ENCODE measurements around the gene SMARCA5.
A peak's percentile ranks its signal among the peaks of the same experiment; 100 is the strongest.

Gene SMARCA5

GRCh38 chr4:143585548-143585947 lies 72.0 kb downstream of the SMARCA5 start:
- TF ChIP-seq CTCF (IDR thresholded peaks at IDR 0.05): no peak
- no peaks in the 10 kb centered on the region for H3K27me3 ChIP-seq
- intact Hi-C loops (cut with DNase I; ENCODE audit: low total_unique reads): no loop called here
- H3K9me3 ChIP-seq: peaks cover 0 to 31% (median 9%) of the 10 kb centered on the region in 3 donors
- peak overlapping the region in 1 of 2 donors; percentile 50 for H3K27ac ChIP-seq
- peaks cover 0 to 5% (median 0%) of the 10 kb centered on the region in 3 donors for H3K36me3 ChIP-seq
- H3K4me3 ChIP-seq: no peak overlapping the region
- H3K4me1 ChIP-seq: peaks cover 0 to 14% (median 2%) of the 10 kb centered on the region in 4 donors
- DNase-seq: no peak

- no peak for TF ChIP-seq CTCF (IDR thresholded peaks at IDR 0.05)
These were observed 72.6 kb downstream of the SMARCA5 start for GRCh38 chr4:143586080-143586479.

GRCh38 chr4:143587703-143588102 lies 74.2 kb downstream of the SMARCA5 start:
- Histone ChIP-seq H3K9me3 (peaks cover 0 to 20% (median 9%) of the 10 kb centered on the region in 3 donors), H3K27ac (no peak overlapping the region), H3K36me3 (no peaks in the 10 kb centered on the region), H3K27me3 (no peaks in the 10 kb centered on the region), H3K4me3 (no peak overlapping the region), H3K4me1 (peaks cover 0 to 14% (median 2%) of the 10 kb centered on the region in 4 donors)
- intact Hi-C loops (cut with DNase I; ENCODE audit: low total_unique reads): no loop called here
- TF ChIP-seq CTCF (IDR thresholded peaks at IDR 0.05): no peak
- no peak for DNase-seq

More at GRCh38 chr4:143586080-143586479, 72.6 kb downstream of the SMARCA5 start:
- intact Hi-C loops (cut with DNase I; ENCODE audit: low total_unique reads): no loop called here
- peaks cover 0 to 14% (median 2%) of the 10 kb centered on the region in 4 donors for H3K4me1 ChIP-seq
- no peaks in the 10 kb centered on the region for H3K27me3 ChIP-seq
- peak overlapping the region in 1 of 2 donors; percentile 50 for H3K27ac ChIP-seq
- peaks cover 0 to 31% (median 9%) of the 10 kb centered on the region in 3 donors for H3K9me3 ChIP-seq
- no peak overlapping the region for H3K4me3 ChIP-seq
- H3K36me3 ChIP-seq: peaks cover 0 to 5% (median 0%) of the 10 kb centered on the region in 3 donors
- no peak for DNase-seq

GRCh38 chr4:143597276-143597675 lies 83.8 kb downstream of the SMARCA5 start:
- intact Hi-C loops (cut with DNase I; ENCODE audit: low total_unique reads): no loop called here
- H3K36me3 ChIP-seq: no peaks in the 10 kb centered on the region
- H3K4me3 ChIP-seq: no peak overlapping the region
- no peaks in the 10 kb centered on the region for H3K9me3 ChIP-seq
- peaks cover 0 to 32% (median 0%) of the 10 kb centered on the region in 4 donors for H3K4me1 ChIP-seq
- H3K27ac ChIP-seq: no peak overlapping the region
- TF ChIP-seq CTCF (IDR thresholded peaks at IDR 0.05): no peak
- no peaks in the 10 kb centered on the region for H3K27me3 ChIP-seq
- no peak for DNase-seq

- intact Hi-C loops (cut with DNase I; ENCODE audit: low total_unique reads): no loop called here
These were observed 85.3 kb downstream of the SMARCA5 start for GRCh38 chr4:143598816-143599215.

More at GRCh38 chr4:143598816-143599215, 85.3 kb downstream of the SMARCA5 start:
- no peaks in the 10 kb centered on the region for H3K9me3 ChIP-seq
- H3K4me1 ChIP-seq: peaks cover 0 to 32% (median 0%) of the 10 kb centered on the region in 4 donors
- DNase-seq: no peak
- no peak overlapping the region for H3K27ac ChIP-seq
- no peak overlapping the region for H3K4me3 ChIP-seq
- no peaks in the 10 kb centered on the region for H3K27me3 ChIP-seq
- no peaks in the 10 kb centered on the region for H3K36me3 ChIP-seq
- TF ChIP-seq CTCF (IDR thresholded peaks at IDR 0.05): no peak

All from tibial artery (tissue), 4 donors.